HCT116 (cell line): ENCODE results near the gene SEMA4F. TPM values are rescaled to one million over a fixed set of nuclear protein-coding genes. Genes with fewer than 3 reads are reported as not detected.
A peak's percentile ranks its signal among the peaks of the same experiment; 100 is the strongest.

Source experiments
- ATAC-seq: fragments of 200-7000 bp; cut with Tn5 transposase; 2 replicates; pipeline ENCODE4 v1.9.1; 2020; ENCODE audit warnings: mild to moderate bottlenecking, moderate library complexity
- BruUV-seq: library from RNA; stranded (reverse); fragments of 400-500 nt; replicated peaks from 2 replicates; lab custom pipeline; 2021; lab: Mats Ljungman, UMichigan
- CTCF ChIA-PET: fragments of 300-600 bp; sonication (Branson Sonifier 250); formaldehyde crosslinking; loops from one replicate; lab custom pipeline; 2021; ENCODE audit warnings: antibody characterized with exemption; lab: Charles Lee
- POLR2A ChIA-PET: fragments of 300-600, 350-600 bp; sonication (Branson Sonifier 250); formaldehyde crosslinking; loops from one replicate; lab custom pipeline; 2021; ENCODE audit warnings: antibody characterized with exemption; lab: Charles Lee
- RAD21 ChIA-PET, 2 experiments: fragments of 300-600 bp; sonication (Branson Sonifier 250); formaldehyde crosslinking; loops; one replicate each; lab custom pipeline; 2023; ENCODE audit warnings: low total read pairs in 2 of 2; ENCODE audit not compliant: uncharacterized antibody in 2 of 2, unreplicated experiment in 2 of 2, low non-redundant PET in 1 of 2; lab: Charles Lee
- DNase-seq: peaks from one replicate; pipeline ENCODE4 v3.0.0-alpha.2; 2010; ENCODE audit warnings: low read depth, low spot score
- H2AFZ ChIP-seq: fragments of 200-600 bp; shearing (Covaris generic), sonication (generic); 2 replicates; pipeline ENCODE4 v1.6.1; 2017; ENCODE audit warnings: low read depth, mixed run types, mixed read lengths, antibody characterized with exemption, low read length; ENCODE audit not compliant: poor library complexity, severe bottlenecking
- H3K27ac ChIP-seq: 2 replicates; pipeline ENCODE4 v1.5.1; 2012; ENCODE audit warnings: low read depth, low read length
- H3K27me3 ChIP-seq: fragments of 200-600 bp; sonication (generic); 2 replicates; pipeline ENCODE4 v1.6.1; 2016; ENCODE audit warnings: mixed run types, low read length, mixed read lengths; ENCODE audit not compliant: insufficient read depth
- H3K36me3 ChIP-seq, 2 experiments: fragments of 200-500 bp in 1 of 2; fragments of 200-600 bp in 1 of 2; sonication (Bioruptor generic) in 1 of 2; sonication (generic) in 1 of 2; 2 replicates each; pipeline versions ENCODE4 v1.5.1 to v1.6.1; 2014 to 2016; ENCODE audit warnings: low read length in 2 of 2, inconsistent platforms in 1 of 2, mixed read lengths in 1 of 2, mixed run types in 1 of 2; ENCODE audit not compliant: insufficient read depth in 2 of 2, control insufficient read depth in 1 of 2
- H3K4me1 ChIP-seq, 2 experiments: fragments of 200-600 bp in 1 of 2; sonication (generic) in 1 of 2; 2 replicates each; pipeline versions ENCODE4 v1.5.1 to v1.6.1; 2012 to 2017; ENCODE audit warnings: low read length in 2 of 2, inconsistent platforms in 1 of 2, mild to moderate bottlenecking in 1 of 2, mixed read lengths in 1 of 2, mixed run types in 1 of 2, moderate library complexity in 1 of 2; ENCODE audit not compliant: insufficient read depth in 2 of 2, control insufficient read depth in 1 of 2
- H3K4me2 ChIP-seq: fragments of 200-600 bp; sonication (generic); 2 replicates; pipeline ENCODE4 v1.6.1; 2017; ENCODE audit warnings: mixed run types, low read length, mixed read lengths
- H3K4me3 ChIP-seq, 2 experiments: fragments of 200-600 bp in 1 of 2; sonication (generic) in 1 of 2; replicated peaks in 1 of 2; 2 replicates each; pipeline ENCODE4 v1.5.1; 2011 to 2016; ENCODE audit warnings: low read length in 2 of 2, control low read depth in 1 of 2, low read depth in 1 of 2, mild to moderate bottlenecking in 1 of 2, mixed read lengths in 1 of 2, mixed run types in 1 of 2
- H3K79me2 ChIP-seq: fragments of 200-600 bp; sonication (generic); 2 replicates; pipeline ENCODE4 v1.6.1; 2017; ENCODE audit warnings: mild to moderate bottlenecking, mixed run types, low read length, moderate library complexity, mixed read lengths; ENCODE audit not compliant: insufficient read depth
- H3K9ac ChIP-seq: fragments of 200-600 bp; sonication (generic); 2 replicates; pipeline ENCODE4 v1.6.1; 2016; ENCODE audit warnings: low read length, mixed read lengths
- H3K9me2 ChIP-seq: fragments of 200-600 bp; sonication (generic), shearing (Covaris generic); 2 replicates; pipeline ENCODE4 v1.6.1; 2017; ENCODE audit warnings: mixed run types, mild to moderate bottlenecking, moderate library complexity; ENCODE audit not compliant: insufficient read depth
- H3K9me3 ChIP-seq, 2 experiments: fragments of 200-500 bp in 1 of 2; fragments of 200-600 bp in 1 of 2; sonication (Bioruptor generic) in 1 of 2; sonication (generic) in 1 of 2; 2 replicates each; pipeline ENCODE4 v1.6.1; 2014 to 2017; ENCODE audit warnings: low read length in 2 of 2, mixed read lengths in 2 of 2, inconsistent platforms in 1 of 2, low read depth in 1 of 2, mild to moderate bottlenecking in 1 of 2, mixed run types in 1 of 2, moderate library complexity in 1 of 2; ENCODE audit not compliant: control insufficient read depth in 1 of 2, insufficient read depth in 1 of 2
- H4K20me1 ChIP-seq: fragments of 200-600 bp; sonication (generic), shearing (Covaris generic); 2 replicates; pipeline ENCODE4 v1.6.1; 2017; ENCODE audit warnings: mixed run types, mild to moderate bottlenecking, moderate library complexity; ENCODE audit not compliant: insufficient read depth
- CBX3 ChIP-seq: IDR thresholded peaks from 2 replicates; pipeline ENCODE4 v1.6.1; 2012; ENCODE audit warnings: low read depth
- CEBPB ChIP-seq: IDR thresholded peaks from 2 replicates; pipeline ENCODE4 v1.6.1; 2012; ENCODE audit warnings: low read depth
- EGR1 ChIP-seq: IDR thresholded peaks from 2 replicates; pipeline ENCODE4 v1.6.1; 2012; ENCODE audit warnings: low read depth
- EZH2 ChIP-seq: fragments of 200-600 bp; sonication (generic); IDR thresholded peaks from 2 replicates; pipeline ENCODE4 v1.6.1; 2017; ENCODE audit warnings: antibody characterized with exemption, mixed run types
- FOSL1 ChIP-seq: IDR thresholded peaks from 2 replicates; pipeline ENCODE4 v1.6.1; 2012; ENCODE audit warnings: low read depth
- JUND ChIP-seq: IDR thresholded peaks from 2 replicates; pipeline ENCODE4 v1.6.1; 2012
- POLR2A ChIP-seq: IDR thresholded peaks from 2 replicates; pipeline ENCODE4 v1.7.0; 2011; ENCODE audit warnings: borderline replicate concordance; ENCODE audit not compliant: insufficient read depth, insufficient read length; ENCODE audit errors: extremely low read depth
- POLR2AphosphoS5 ChIP-seq: IDR thresholded peaks from 2 replicates; pipeline ENCODE4 v1.6.1; 2011; ENCODE audit warnings: mild to moderate bottlenecking, low read depth, low read length, moderate library complexity
- RAD21 ChIP-seq: IDR thresholded peaks from 2 replicates; pipeline ENCODE4 v1.6.1; 2012; ENCODE audit warnings: low read depth, mild to moderate bottlenecking
- SIN3A ChIP-seq: IDR thresholded peaks from 2 replicates; pipeline ENCODE4 v1.6.1; 2012; ENCODE audit warnings: low read depth
- SP1 ChIP-seq: IDR thresholded peaks from 2 replicates; pipeline ENCODE4 v1.6.1; 2012; ENCODE audit warnings: low read depth
- TCF7L2 ChIP-seq: IDR thresholded peaks from 2 replicates; pipeline ENCODE4 v1.7.0; 2011; ENCODE audit warnings: borderline replicate concordance, inconsistent platforms; ENCODE audit not compliant: insufficient read depth, insufficient read length; ENCODE audit errors: extremely low read depth
- YY1 ChIP-seq: IDR thresholded peaks from 2 replicates; pipeline ENCODE4 v1.6.1; 2011; ENCODE audit warnings: low read length, low read depth, moderate library complexity, mild to moderate bottlenecking; ENCODE audit not compliant: insufficient replicate concordance; ENCODE audit errors: extremely low read depth
- ZFX ChIP-seq: fragments of 450-650 bp; IDR thresholded peaks from 2 replicates; pipeline ENCODE4 v1.6.1; 2017
- ZNF274 ChIP-seq: fragments of 200-500 bp; sonication (Bioruptor generic); IDR thresholded peaks from 2 replicates; pipeline ENCODE4 v1.6.1; 2014; ENCODE audit warnings: mild to moderate bottlenecking, low read depth, low read length, inconsistent platforms
- intact Hi-C: fragments of 100-400 bp; cut with micrococcal nuclease; formaldehyde crosslinking; loops from 2 replicates; pipeline ENCODE4 v1.10.0; 2022
- total RNA-seq: library from RNA; stranded (reverse); gene quantifications from one replicate; pipeline ENCODE4 v1.2.1, GENCODE V29; 2021; ENCODE audit not compliant: unreplicated experiment
- TF ChIP-seq, protein P1 (sequence below): IDR thresholded peaks from 2 replicates; pipeline ENCODE4 v1.6.1; 2012
- TF ChIP-seq, protein P2 (sequence below): IDR thresholded peaks from 2 replicates; pipeline ENCODE4 v1.6.1; 2011; ENCODE audit warnings: mild to moderate bottlenecking, low read length, moderate library complexity; ENCODE audit not compliant: insufficient replicate concordance; ENCODE audit errors: extremely low read depth
- TF ChIP-seq, protein P3 (sequence below): IDR thresholded peaks from 2 replicates; pipeline ENCODE4 v1.6.1; 2012; ENCODE audit warnings: low read depth
- TF ChIP-seq, protein P4 (sequence below), 3 experiments: fragments of 200-600 bp in 1 of 3; sonication (generic) in 1 of 3; IDR thresholded peaks in 2 of 3; conservative IDR thresholded peaks in 1 of 3; 2 replicates each; pipeline ENCODE4 v1.5.1; 2012 to 2017; ENCODE audit warnings: low read depth in 2 of 3, low read length in 2 of 3, antibody characterized with exemption in 1 of 3, borderline replicate concordance in 1 of 3, control low read depth in 1 of 3, mild to moderate bottlenecking in 1 of 3, mixed read lengths in 1 of 3, mixed run types in 1 of 3, moderate library complexity in 1 of 3; ENCODE audit not compliant: insufficient read depth in 1 of 3

The SEMA4F gene
- total RNA-seq, 1 experiment from 2014 or later, result 12.3 TPM

DNA sequence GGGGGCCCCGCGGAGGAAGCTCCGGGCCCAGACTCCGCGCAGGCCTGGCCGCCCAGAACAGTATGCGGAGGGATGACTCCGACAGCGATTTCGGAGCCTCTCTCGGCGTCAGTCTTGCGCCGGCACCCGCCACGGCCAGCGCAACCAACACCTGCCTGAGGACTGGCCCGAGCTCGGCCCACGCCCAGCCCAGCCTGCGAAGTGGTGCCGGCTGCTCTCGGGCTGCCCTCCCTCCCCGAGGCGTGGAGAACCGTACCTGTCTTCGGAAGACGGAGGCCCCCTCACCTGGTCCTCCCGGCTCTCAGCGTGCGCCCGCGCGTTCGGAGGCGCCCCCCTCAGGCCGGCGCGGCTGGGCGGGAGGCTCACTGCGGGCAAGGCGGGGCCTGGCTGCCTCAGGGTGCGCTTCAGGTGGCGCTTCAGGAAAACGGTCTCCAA, 6.0 kb upstream of the SEMA4F start, which contains the start of gene M1AP:
M1AP (minus strand) TSS at position 322 of the 435 bp plus-strand sequence. CDS start 8,055 bp downstream, outside the sequence.
- ChIA-PET RAD21 (no interaction called here), POLR2A (interaction anchor here (1.6 kb wide), 1 partner anchor 16 kb away, joined by 5 read pairs; no protein-coding TSS in a partner anchor), CTCF (interaction anchor here (0.7 kb wide), 1 partner anchor 593 kb away, joined by 3 read pairs; no protein-coding TSS in a partner anchor)
- H3K4me1 ChIP-seq, result peaks cover 6 to 19% of the 10 kb centered on the region in 2 experiments
- H3K79me2 ChIP-seq, result peaks cover 17% of the 10 kb centered on the region
- peak within 1 kb of the TSS; percentile 95 for H2AFZ ChIP-seq
- ATAC-seq, result peak; percentile 95
- H4K20me1 ChIP-seq, result no peaks in the 10 kb centered on the region
- no peaks in the 10 kb centered on the region for H3K27me3 ChIP-seq
- peak within 1 kb of the TSS; percentile 50 to 69 for H3K4me3 ChIP-seq
- no TSS peak for BruUV-seq
- peak within 1 kb of the TSS; percentile 77 for H3K4me2 ChIP-seq
- TF ChIP-seq POLR2AphosphoS5 (peak; percentile 76), POLR2A (peak; percentile 33), CEBPB (no peak), FOSL1 (no peak), YY1 (peak; percentile 49), SP1 (peak; percentile 35; the same call in 1 of the 2 replicates), SIN3A (peak; percentile 83; the same call in 1 of the 2 replicates), TCF7L2 (no peak), CBX3 (peak; percentile 100), EGR1 (peak; percentile 89), JUND (no peak), ZNF274 (no peak), EZH2 (no peak), ZFX (peak; percentile 97), RAD21 (peak; percentile 58)
- TF ChIP-seq, protein P1, sequence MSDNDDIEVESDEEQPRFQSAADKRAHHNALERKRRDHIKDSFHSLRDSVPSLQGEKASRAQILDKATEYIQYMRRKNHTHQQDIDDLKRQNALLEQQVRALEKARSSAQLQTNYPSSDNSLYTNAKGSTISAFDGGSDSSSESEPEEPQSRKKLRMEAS, result peak; percentile 95
- TF ChIP-seq, protein P2, sequence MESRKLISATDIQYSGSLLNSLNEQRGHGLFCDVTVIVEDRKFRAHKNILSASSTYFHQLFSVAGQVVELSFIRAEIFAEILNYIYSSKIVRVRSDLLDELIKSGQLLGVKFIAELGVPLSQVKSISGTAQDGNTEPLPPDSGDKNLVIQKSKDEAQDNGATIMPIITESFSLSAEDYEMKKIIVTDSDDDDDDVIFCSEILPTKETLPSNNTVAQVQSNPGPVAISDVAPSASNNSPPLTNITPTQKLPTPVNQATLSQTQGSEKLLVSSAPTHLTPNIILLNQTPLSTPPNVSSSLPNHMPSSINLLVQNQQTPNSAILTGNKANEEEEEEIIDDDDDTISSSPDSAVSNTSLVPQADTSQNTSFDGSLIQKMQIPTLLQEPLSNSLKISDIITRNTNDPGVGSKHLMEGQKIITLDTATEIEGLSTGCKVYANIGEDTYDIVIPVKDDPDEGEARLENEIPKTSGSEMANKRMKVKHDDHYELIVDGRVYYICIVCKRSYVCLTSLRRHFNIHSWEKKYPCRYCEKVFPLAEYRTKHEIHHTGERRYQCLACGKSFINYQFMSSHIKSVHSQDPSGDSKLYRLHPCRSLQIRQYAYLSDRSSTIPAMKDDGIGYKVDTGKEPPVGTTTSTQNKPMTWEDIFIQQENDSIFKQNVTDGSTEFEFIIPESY, result peak; percentile 21
- TF ChIP-seq, protein P3, sequence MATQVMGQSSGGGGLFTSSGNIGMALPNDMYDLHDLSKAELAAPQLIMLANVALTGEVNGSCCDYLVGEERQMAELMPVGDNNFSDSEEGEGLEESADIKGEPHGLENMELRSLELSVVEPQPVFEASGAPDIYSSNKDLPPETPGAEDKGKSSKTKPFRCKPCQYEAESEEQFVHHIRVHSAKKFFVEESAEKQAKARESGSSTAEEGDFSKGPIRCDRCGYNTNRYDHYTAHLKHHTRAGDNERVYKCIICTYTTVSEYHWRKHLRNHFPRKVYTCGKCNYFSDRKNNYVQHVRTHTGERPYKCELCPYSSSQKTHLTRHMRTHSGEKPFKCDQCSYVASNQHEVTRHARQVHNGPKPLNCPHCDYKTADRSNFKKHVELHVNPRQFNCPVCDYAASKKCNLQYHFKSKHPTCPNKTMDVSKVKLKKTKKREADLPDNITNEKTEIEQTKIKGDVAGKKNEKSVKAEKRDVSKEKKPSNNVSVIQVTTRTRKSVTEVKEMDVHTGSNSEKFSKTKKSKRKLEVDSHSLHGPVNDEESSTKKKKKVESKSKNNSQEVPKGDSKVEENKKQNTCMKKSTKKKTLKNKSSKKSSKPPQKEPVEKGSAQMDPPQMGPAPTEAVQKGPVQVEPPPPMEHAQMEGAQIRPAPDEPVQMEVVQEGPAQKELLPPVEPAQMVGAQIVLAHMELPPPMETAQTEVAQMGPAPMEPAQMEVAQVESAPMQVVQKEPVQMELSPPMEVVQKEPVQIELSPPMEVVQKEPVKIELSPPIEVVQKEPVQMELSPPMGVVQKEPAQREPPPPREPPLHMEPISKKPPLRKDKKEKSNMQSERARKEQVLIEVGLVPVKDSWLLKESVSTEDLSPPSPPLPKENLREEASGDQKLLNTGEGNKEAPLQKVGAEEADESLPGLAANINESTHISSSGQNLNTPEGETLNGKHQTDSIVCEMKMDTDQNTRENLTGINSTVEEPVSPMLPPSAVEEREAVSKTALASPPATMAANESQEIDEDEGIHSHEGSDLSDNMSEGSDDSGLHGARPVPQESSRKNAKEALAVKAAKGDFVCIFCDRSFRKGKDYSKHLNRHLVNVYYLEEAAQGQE, result no peak
- TF ChIP-seq, protein P4, sequence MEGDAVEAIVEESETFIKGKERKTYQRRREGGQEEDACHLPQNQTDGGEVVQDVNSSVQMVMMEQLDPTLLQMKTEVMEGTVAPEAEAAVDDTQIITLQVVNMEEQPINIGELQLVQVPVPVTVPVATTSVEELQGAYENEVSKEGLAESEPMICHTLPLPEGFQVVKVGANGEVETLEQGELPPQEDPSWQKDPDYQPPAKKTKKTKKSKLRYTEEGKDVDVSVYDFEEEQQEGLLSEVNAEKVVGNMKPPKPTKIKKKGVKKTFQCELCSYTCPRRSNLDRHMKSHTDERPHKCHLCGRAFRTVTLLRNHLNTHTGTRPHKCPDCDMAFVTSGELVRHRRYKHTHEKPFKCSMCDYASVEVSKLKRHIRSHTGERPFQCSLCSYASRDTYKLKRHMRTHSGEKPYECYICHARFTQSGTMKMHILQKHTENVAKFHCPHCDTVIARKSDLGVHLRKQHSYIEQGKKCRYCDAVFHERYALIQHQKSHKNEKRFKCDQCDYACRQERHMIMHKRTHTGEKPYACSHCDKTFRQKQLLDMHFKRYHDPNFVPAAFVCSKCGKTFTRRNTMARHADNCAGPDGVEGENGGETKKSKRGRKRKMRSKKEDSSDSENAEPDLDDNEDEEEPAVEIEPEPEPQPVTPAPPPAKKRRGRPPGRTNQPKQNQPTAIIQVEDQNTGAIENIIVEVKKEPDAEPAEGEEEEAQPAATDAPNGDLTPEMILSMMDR (IDR thresholded peaks at IDR 0.05 in 2 of 3, conservative IDR thresholded peaks at IDR 0.05 in 1 of 3; ENCODE audit: borderline replicate concordance in 1 of 3, insufficient read depth in 1 of 3, low read depth in 2 of 3, low read length in 2 of 3), result peak; percentile 61 to 64 (median 62); a peak in 5 of 6 replicates
- intact Hi-C loops, result no loop called here
- no peaks in the 10 kb centered on the region for H3K36me3 ChIP-seq
- peak; percentile 75 for DNase-seq
- no peaks in the 10 kb centered on the region for H3K9me3 ChIP-seq
- H3K9me2 ChIP-seq, result no peaks in the 10 kb centered on the region
- peak within 1 kb of the TSS; percentile 77 for H3K9ac ChIP-seq
- peak within 1 kb of the TSS; percentile 59 for H3K27ac ChIP-seq
